Adipose tissue (tissue), 3 donors: Measurements from ENCODE around the gene BFSP1. TPM values are rescaled to one million over a fixed set of nuclear protein-coding genes. Genes with fewer than 3 reads are reported as not detected.

Source experiments
- H3K27ac ChIP-seq: one replicate; pipeline ENCODE4 v1.5.1; 2013; ENCODE audit warnings: low read depth, low read length
- WGBS, 3 donors: extraction: QIAGEN DNeasy Blood & Tissue Kit; methylation state at CpG; one replicate each; pipeline ENCODE4 v1.1.7; 2013; 5-methylcytosine and 5-hydroxymethylcytosine counted together
- polyA plus RNA-seq, 3 donors: library from polyadenylated mRNA; stranded (reverse); fragments of 200-250 nt; gene quantifications; one replicate each; pipeline ENCODE4 v1.2.3, GENCODE V29; 2013
- donor health status: healthy with polysubstance abuse.
- donor health status: Bipolar disorder and iron deficiency.
- donor health status: healthy.

BFSP1 gene
- polyA plus RNA-seq, 3 donors = 0.68 to 1.3 (median 1.0) TPM

DNA sequence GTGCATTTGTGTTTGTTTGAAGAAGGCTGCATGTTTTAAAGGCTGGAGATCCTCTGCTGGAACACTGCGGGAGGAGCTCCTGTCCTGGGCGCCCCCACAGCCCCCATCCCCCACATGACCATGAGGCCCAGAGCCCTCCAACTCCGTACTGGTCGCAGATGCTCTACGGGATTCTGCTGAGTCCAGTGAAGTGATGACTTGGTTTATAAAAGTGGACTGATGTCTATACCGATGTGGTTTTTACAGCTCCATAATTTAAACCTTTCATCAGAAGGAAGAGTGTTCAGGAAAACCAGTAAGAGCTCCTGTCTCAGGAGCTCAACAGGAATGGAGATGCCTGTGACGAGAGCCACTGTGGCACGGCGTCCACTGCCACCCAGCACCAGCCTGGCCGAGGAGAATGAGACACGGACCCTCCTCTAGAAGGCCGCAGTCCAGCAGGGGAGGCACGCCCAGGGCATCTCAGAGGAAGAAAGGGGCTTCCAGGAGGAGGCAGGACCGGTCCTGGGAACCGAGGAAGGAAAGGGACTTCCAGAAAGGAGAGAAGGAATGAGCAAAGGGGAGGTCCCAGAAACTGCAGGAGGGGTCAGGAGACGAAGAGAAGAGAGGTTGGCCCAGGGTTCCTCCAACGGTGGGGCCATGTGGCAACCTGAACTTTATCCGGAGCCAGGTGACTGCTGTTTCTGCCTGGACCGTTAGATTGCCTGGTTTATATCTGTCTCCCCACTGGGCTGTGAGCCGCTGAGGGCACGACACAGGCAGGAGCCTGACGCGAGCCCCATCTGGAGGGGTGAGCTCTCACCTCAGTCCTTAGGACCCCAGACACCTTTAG lies 26.9 kb downstream of the BFSP1 start:
- H3K27ac ChIP-seq = no peak overlapping the region
- 38 to 43% (median 42%) methylated on average over 23 of the region's 23 CpGs for WGBS, 3 donors

DNA sequence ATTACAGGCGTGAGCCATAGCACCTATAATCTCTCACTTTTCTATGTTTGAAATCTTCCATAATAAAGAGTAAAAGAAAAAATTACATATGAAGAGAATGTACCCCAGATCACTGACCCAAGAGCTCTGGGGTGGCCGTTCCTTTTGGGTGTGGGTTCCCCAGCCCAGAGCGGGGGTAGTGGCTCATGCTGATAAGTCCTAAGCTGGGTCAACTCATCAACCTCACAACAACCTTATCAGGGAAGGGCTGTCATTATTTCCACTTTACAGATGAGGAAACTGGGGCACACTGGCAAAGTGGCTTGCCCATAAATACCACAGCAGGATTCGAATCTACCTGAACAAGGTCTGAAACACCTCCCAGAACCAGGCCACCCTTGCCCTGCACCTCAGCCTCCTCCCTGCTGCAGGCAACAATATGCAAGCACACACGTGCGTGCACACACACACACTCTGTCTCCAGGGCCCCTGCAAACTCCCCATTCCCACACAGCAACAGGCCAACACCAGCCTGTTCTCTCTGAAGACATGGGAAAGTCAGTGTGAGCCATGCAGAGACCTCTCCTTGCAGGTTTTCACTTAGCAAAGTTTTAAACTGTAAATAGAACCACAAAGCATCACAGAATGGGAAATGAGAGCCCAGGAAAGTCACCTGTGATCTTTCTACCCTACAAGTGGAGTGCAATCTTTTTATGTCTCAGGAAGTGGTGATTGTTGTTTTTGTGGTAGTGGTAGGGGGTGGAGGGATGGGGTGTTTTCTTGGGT lies 27.7 kb downstream of the BFSP1 start:
- no peak overlapping the region for H3K27ac ChIP-seq
- WGBS, 3 donors = 75 to 80% (median 77%) methylated on average over 6 of the region's 6 CpGs

DNA sequence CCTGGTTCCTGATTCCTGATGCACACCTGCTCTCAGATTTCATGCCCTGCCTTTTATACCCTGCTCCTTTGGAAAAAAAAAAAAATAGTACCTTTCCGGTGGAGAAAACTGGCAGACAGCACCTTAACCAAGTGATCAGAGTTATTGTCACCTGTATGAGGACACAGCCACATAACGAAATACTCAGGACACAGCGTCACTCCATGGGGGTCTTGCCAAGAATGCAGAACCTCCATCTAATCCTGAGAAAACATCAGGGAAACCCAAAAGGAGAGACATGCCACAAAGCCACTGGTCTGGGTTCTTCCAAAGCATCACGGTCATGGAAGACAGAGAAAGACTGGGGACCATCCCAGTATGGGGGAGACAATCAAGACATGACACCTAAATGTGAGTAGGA lies 29.1 kb downstream of the BFSP1 start:
- WGBS, 3 donors = 82 to 89% (median 86%) methylated on average over 4 of the region's 4 CpGs

DNA sequence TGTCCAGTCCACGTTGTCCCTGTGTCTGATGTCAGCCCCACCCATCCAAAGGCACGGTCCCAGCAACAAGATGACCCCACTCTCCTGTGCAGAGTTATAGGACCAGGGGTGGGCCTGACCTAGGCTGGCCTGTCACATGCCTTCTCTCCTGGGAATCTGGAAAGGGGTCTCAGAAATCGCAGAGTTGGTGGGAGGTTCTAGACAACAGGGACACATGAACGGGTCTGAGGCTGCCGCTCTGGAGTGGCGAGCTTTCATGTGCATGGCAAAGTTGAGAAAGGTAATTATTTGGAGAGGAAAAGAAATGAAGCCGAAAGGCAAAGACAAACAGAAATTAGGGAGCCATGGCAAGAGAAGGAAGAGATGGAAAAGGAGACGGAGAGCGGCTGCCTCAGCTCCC lies 29.5 kb downstream of the BFSP1 start:
- no peak overlapping the region for H3K27ac ChIP-seq
- 85 to 86% (median 85%) methylated on average over 9 of the region's 9 CpGs for WGBS, 3 donors

More for the DNA sequence above, 29.1 kb downstream of the BFSP1 start:
- H3K27ac ChIP-seq = no peak overlapping the region

DNA sequence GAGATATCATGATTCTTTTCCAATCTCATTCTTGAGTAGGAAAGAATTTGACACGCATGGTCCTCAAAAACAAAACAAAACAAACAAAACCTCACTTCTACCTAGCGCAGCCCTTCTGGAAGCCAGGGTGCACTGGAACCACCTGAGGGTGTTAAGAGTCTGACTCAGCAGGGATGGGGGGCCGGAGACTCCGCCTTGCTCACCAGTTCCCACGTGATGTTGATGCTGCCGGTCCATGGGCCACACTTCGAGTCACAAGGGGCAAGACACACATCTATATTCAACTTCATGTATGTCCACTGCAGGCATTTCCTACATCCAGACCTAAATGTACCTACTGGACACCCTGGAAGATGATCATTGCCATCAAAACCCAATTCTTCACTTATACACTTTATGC lies 30.4 kb downstream of the BFSP1 start:
- WGBS, 3 donors = 86 to 91% (median 87%) methylated on average over 7 of the region's 7 CpGs

DNA sequence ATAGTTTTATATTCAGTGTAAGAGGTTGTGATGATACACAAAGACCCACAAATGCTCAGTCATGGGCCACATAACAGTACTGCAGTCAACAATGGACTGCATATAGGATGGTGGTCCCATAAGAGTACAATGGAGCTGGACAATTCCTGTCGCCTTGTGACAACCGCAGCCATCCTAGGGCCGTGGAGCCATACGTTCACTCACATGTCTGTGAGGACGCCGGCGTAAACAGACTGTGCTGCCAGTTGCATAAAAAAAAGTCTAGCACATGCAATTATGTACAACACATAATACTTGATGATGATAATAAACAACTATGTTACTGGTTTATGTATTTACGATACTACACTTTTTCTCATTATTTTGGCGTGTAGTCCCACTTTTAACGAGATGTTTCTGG lies 30.9 kb downstream of the BFSP1 start:
- no peak overlapping the region for H3K27ac ChIP-seq

More for the DNA sequence above, 30.4 kb downstream of the BFSP1 start:
- no peak overlapping the region for H3K27ac ChIP-seq

DNA sequence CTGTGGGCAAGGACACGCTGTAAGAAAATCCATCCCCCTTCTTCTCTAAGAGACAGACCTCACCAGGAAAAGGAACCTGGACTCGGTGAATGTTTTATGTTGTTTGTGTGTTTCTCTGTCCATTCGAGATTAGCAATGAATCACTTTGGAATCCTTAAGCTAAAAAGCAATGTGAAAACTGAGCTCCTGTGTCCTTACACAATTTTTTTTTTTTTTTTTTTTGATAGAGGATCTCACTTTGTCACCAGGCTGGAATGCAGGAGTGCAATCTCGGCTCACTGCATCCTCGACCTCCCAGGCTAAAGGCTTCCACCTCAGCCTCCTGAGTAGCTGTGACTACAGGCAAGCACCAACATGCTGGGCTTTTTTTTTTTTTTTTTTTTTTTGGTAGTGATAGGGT lies 32.1 kb downstream of the BFSP1 start:
- no peak overlapping the region for H3K27ac ChIP-seq
- 85 to 92% (median 88%) methylated on average over 5 of the region's 5 CpGs for WGBS, 3 donors

More for the DNA sequence above, 30.9 kb downstream of the BFSP1 start:
- WGBS, 3 donors = 92 to 93% (median 93%) methylated on average over 10 of the region's 10 CpGs

DNA sequence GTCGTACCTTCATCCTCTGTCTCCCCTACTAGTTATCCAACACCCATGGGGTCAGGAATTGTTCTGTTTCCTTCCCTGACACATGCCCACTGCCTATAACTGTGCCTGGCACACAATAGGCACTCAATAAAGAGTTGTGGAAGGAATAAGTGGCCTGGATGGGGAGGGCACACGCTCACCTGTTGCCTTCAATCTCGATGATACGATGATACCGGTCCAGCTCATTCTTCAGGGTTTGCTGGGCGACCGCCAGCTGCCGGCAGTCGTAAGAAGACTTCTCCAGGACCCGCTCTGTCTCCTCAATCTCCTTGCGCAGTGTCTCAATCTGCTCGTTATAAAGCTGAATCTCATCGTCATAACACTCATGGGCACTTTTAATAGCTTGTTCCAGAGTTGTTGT lies 32.5 kb downstream of the BFSP1 start:
- H3K27ac ChIP-seq = no peak overlapping the region
- 85 to 93% (median 92%) methylated on average over 13 of the region's 13 CpGs for WGBS, 3 donors

DNA sequence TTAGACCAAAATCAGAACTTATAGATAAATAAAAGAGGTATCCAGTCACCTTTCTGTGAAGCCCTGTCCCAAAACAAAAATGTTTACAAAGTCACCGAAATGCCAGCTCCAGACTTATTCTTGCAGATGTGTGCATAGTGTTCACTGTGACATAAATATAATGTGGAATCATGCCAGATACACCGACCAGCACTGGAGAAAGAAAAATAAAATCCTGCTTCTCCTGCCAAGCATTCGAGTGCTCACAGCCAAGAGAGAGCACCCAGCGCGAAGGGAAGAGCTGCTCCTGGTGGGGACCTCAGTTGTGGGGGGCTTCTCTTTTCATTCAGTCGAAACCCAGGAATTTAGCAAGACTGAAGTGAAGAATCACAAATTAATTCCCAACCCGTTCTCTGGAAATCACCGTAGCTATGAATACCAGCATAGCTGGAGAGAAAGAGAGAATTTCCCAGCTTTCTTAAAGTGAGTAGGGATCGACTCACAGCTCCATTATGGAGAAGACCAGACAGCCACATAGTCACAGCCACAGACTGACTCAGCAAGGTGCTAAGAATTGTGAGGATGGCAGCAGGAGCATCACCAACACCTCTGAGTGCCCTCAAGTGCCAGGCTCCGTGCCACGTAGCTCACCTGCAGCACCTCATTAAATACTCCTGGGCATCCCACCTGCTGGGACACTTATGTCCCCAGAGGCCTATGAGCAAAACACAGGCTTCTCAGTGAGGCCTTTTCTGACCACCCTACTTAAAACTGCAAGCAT lies 33.2 kb downstream of the BFSP1 start:
- WGBS, 3 donors = 50 to 58% (median 57%) methylated on average over 11 of the region's 11 CpGs
- no peak overlapping the region for H3K27ac ChIP-seq

DNA sequence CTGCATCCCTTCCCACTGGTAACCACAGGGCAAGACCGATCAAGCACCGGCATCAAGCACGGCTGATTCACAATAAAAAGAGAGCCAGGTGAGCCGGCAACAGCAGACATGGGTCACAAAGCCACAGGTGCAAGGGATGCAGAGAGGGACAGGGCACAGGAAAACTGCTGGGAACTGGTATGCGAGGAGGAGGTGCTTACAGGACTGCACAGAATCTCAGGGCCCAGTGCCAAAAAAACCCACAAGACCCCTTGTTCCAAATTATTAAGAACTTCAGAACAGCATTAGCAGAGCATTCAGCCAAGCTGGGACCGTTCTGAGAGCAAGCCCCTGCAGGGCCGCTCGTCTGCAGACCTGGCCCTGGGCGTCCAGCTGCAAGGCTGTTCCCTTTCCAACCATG lies 35.4 kb downstream of the BFSP1 start:
- no peak overlapping the region for H3K27ac ChIP-seq
- 88 to 93% (median 89%) methylated on average over 9 of the region's 9 CpGs for WGBS, 3 donors

DNA sequence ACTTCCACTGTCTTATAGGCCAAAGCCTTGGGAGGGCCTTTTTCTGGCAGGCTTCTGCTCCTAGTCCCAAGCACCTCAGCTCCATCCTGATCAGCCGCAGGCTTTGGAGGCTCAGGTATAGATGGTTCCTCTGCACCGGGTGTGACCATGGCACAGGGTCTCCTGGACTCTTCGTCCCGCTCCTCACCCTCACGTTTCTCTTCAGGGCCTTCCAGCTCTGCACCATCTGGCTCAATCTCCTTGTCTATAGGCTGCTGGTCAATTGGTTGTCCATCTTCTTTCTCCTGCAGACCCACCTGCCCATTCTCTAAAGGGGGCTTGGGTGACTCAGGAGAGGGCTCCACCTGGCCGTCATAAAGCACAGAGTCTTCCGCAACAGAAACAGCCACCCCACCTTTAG lies 37.0 kb downstream of the BFSP1 start:
- 91 to 96% (median 92%) methylated on average over 7 of the region's 7 CpGs for WGBS, 3 donors
- no peak overlapping the region for H3K27ac ChIP-seq

DNA sequence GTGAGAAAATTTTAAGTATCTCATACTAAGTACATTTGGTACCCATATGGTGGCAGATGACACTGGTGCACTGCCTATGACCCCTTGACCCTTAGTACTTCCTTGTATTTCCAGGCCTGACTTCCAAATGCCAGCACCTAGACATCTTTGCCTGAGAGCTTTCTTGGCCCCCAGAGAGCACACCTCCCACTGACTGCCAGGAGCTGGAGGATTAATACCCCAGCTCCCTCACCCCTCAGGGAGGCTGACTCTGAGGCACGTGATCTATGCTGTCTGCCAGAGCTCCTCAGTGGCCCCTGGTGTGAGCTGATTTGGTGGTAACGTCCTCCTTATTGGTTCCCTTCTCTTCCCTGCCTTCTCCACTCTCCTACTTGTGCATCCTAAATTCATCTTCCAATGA lies 38.0 kb downstream of the BFSP1 start:
- WGBS, 3 donors = 70 to 83% (median 78%) methylated on average over 2 of the region's 2 CpGs
- no peak overlapping the region for H3K27ac ChIP-seq

DNA sequence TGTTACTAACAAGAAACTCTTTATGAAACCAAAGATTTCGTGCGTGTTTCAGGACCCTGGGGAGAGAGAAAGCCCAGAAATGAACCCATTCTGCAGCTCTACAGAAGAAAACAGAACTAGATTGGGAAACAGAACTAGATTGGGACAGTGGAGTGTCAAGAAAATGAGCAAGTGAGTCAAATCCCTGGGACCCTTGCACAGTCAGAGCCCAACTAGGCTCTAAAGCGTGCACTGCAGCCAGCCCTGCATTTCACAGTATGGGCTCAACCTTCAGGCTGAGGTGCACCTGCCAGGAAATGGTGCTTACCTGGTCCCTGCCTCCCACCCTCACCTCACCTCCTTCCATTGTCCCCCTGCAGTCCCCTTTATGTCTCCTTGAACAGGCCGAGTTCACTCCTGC lies 39.7 kb downstream of the BFSP1 start:
- H3K27ac ChIP-seq = no peak overlapping the region
- 91 to 98% (median 93%) methylated on average over 4 of the region's 4 CpGs for WGBS, 3 donors

DNA sequence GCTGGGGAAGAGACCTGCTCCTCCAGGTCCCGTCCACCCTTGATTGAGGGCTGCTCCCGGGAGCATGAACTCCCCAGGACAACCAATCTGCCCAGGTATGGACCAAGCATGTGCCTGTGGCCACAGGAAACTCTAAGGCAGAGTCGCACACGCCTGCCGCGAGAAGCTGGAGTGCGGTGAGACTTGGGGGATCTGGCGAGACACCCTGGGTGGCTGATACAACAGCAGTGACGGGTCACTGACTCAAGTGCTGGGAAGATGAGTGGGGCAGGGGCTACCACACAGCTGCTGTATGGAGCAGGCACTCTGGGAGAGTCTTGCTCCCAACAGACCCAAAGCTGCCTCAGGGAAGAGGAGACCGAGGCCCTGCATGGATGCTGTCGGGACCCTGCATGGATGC lies 40.1 kb downstream of the BFSP1 start:
- 83 to 94% (median 92%) methylated on average over 11 of the region's 11 CpGs for WGBS, 3 donors
- H3K27ac ChIP-seq = no peak overlapping the region

DNA sequence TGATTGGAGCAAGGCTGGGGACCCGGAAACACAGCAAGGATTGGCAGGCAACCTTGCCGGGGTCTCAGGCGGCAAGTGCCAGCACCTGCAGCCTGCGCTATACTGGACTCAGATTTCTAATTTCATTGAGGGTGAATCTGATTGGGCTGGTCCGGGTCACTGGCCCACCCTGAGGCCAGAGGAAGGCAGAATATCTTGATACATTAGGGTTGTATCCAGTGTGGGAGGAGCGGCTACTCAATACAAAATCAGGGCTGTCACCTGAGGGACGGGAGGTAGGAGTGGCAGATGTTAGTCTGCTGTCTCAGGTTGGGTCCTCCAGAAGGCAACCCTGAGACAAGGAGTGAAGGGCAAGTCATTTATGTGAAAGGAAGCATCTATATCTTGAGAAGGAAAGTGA lies 40.7 kb downstream of the BFSP1 start:
- WGBS, 3 donors = 86 to 93% (median 89%) methylated on average over 7 of the region's 7 CpGs

DNA sequence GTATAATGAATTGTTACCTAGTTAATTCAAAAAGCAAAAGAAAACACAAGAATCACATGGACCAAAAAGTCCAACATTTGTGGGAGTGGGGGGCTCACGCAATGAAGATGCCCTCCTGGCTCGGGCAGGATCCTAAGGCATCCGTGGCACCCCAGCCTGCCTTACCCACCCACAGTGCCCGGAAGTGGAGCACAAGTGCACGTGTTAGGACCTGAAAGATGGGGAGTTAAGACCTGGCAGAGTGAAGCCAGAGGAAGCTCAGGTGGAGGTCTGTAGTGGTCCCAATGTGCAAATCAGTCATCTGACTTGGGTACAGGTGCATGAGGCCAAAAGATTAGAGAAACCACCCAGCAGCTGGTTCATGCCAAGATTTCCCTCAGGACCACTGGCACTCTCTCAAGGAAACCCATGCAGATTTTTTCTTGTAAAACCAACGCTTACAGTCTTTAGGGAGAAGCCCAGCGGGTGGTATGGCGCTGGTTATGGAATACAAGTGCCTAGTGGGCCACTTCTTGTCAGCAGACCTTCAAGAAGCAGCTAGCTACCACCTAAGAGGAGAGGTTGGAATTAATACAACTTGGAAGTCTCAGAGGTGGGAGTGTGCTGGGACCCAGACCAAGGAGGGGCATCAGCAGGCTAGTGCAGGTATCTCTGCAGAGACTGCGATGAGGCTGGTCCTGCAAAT lies 42.1 kb downstream of the BFSP1 start:
- WGBS, 3 donors = 78 to 83% (median 79%) methylated on average over 9 of the region's 9 CpGs
- H3K27ac ChIP-seq = no peak overlapping the region

More for the DNA sequence above, 40.7 kb downstream of the BFSP1 start:
- H3K27ac ChIP-seq = no peak overlapping the region

DNA sequence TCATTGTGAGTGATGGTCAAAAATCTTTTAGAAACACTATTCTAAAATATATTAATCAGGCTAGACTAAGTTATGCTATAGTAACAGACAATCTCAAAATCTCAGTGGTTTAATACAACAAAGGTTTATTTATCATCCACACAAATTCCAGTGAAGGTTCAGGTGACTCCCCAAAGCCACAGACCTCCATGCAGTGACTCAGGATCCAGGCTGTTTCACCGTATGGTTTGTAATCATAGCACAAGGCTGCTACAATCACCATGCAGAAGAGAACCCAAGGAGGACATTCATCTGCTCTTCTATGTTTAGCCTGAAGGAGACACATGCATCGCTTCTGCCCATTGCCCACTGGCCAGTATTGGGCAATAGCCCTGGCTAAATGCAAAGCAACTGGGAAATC lies 46.2 kb downstream of the BFSP1 start:
- no peak overlapping the region for H3K27ac ChIP-seq

DNA sequence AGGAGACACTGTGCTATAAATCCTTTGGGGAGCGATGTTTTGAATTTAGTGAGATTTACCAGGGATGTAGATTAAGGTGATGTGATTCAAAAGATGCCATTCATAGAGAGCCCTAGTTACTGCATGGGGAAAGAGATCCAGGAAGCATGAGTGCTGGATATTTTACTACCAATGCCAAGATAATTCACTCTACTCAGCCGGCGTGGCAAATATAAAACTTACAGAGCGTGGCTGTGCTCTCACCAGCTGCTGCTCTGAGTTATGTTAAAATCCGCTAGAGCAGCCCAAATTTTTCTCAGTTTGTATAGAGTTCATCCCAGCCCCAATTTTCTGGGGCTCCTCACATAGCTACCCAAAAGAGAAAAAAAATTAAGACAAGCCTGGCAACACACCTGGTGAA lies 48.6 kb downstream of the BFSP1 start:
- 78 to 85% (median 80%) methylated on average over 5 of the region's 5 CpGs for WGBS, 3 donors
- H3K27ac ChIP-seq = no peak overlapping the region

More for the DNA sequence above, 46.2 kb downstream of the BFSP1 start:
- 86 to 91% (median 91%) methylated on average over 2 of the region's 2 CpGs for WGBS, 3 donors
